IMR-90 (cell line): ENCODE results near the gene RPP25.

Experiments
- BHLHE40 ChIP-seq: fragments of 150-350 bp; IDR thresholded peaks from 2 replicates; pipeline ENCODE4 v1.6.1; 2016; ENCODE audit warnings: mild to moderate bottlenecking, low read depth, low read length
- ELK1 ChIP-seq: fragments of 150-350 bp; IDR thresholded peaks from 2 replicates; pipeline ENCODE4 v1.6.1; 2016; ENCODE audit warnings: low read depth, mild to moderate bottlenecking, low read length, moderate library complexity, borderline replicate concordance
- FOS ChIP-seq: fragments of 150-350 bp; IDR thresholded peaks from 2 replicates; pipeline ENCODE4 v1.6.1; 2016; ENCODE audit warnings: low read depth, low read length
- MAFK ChIP-seq: IDR thresholded peaks from 2 replicates; pipeline ENCODE4 v1.6.1; 2012; ENCODE audit warnings: low read depth, low read length, improper control_type of control experiment
- MXI1 ChIP-seq: IDR thresholded peaks from 2 replicates; pipeline ENCODE4 v1.6.1; 2012; ENCODE audit warnings: low read depth, mild to moderate bottlenecking, low read length, moderate library complexity, borderline replicate concordance
- POLR2A ChIP-seq: IDR thresholded peaks from 2 replicates; pipeline ENCODE4 v1.6.1; 2012; ENCODE audit warnings: mild to moderate bottlenecking, low read depth, low read length
- RAD21 ChIP-seq: IDR thresholded peaks from 2 replicates; pipeline ENCODE4 v1.6.1; 2012; ENCODE audit warnings: low read length, improper control_type of control experiment
- RCOR1 ChIP-seq: IDR thresholded peaks from 2 replicates; pipeline ENCODE4 v1.6.1; 2012; ENCODE audit warnings: mild to moderate bottlenecking, low read length, improper control_type of control experiment; ENCODE audit not compliant: insufficient replicate concordance
- RFX5 ChIP-seq: IDR thresholded peaks from 2 replicates; pipeline ENCODE4 v1.8.0; 2012; ENCODE audit warnings: low read depth, mild to moderate bottlenecking, low read length, moderate library complexity
- TF ChIP-seq, protein P1 (sequence below): conservative IDR thresholded peaks from 2 replicates; pipeline ENCODE4 v1.5.1; 2012; ENCODE audit warnings: mild to moderate bottlenecking, low read depth, low read length, improper control_type of control experiment

DNA sequence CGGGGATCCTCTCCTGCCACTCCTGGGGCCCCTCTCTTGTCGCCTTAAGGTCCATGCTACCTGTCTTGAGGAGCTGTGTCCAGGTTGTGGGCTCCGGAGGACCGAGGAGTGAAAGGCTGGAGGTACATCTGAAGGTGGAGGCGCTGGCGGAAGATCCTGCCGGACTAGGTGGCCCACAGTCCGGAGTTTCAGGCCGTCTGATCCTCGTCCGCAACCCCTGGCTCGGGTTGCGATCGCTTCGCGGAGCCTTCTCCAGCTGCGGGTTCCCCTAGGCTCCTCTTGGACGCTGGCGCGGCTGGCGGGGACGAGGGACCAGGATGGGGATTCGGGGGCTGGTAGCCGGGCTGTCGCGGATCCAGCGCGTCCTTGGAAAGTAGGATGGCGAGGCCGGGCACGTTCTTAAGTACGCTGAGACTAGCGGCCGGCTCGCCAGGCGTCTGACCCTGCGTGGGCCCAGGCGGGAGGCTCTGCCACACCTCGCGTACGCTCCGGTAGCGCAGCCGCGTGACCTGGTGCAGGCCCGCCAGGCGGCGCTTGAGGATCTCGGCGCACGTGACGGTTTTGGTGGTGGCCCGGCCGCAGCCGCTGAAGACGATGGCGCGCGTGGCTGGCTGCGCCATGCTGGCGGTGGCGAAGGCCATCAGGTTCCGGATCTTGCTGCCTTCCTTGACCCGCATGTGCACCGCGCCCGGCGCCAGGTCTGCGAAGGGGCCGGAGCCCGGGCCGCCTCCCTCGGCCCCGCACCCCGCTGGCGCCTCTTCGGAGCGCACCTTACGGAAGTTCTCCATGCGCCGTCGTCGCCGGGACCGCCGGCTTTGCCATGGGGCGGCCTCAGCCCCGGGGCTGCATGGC is 550 bp downstream of the RPP25 start:
- no peak for TF ChIP-seq POLR2A
- TF ChIP-seq, protein P1, sequence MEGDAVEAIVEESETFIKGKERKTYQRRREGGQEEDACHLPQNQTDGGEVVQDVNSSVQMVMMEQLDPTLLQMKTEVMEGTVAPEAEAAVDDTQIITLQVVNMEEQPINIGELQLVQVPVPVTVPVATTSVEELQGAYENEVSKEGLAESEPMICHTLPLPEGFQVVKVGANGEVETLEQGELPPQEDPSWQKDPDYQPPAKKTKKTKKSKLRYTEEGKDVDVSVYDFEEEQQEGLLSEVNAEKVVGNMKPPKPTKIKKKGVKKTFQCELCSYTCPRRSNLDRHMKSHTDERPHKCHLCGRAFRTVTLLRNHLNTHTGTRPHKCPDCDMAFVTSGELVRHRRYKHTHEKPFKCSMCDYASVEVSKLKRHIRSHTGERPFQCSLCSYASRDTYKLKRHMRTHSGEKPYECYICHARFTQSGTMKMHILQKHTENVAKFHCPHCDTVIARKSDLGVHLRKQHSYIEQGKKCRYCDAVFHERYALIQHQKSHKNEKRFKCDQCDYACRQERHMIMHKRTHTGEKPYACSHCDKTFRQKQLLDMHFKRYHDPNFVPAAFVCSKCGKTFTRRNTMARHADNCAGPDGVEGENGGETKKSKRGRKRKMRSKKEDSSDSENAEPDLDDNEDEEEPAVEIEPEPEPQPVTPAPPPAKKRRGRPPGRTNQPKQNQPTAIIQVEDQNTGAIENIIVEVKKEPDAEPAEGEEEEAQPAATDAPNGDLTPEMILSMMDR = peak; percentile 30; the same call in 1 of the 2 replicates
- no peak for TF ChIP-seq FOS
- no peak for TF ChIP-seq RFX5
- peak; percentile 79; the same call in 1 of the 2 replicates for TF ChIP-seq BHLHE40
- no peak for TF ChIP-seq ELK1
- TF ChIP-seq RCOR1 = no peak
- no peak for TF ChIP-seq MXI1
- no peak for TF ChIP-seq MAFK
- TF ChIP-seq RAD21 = no peak
